Measurements from ENCODE around the gene PTCD2.

DNA sequence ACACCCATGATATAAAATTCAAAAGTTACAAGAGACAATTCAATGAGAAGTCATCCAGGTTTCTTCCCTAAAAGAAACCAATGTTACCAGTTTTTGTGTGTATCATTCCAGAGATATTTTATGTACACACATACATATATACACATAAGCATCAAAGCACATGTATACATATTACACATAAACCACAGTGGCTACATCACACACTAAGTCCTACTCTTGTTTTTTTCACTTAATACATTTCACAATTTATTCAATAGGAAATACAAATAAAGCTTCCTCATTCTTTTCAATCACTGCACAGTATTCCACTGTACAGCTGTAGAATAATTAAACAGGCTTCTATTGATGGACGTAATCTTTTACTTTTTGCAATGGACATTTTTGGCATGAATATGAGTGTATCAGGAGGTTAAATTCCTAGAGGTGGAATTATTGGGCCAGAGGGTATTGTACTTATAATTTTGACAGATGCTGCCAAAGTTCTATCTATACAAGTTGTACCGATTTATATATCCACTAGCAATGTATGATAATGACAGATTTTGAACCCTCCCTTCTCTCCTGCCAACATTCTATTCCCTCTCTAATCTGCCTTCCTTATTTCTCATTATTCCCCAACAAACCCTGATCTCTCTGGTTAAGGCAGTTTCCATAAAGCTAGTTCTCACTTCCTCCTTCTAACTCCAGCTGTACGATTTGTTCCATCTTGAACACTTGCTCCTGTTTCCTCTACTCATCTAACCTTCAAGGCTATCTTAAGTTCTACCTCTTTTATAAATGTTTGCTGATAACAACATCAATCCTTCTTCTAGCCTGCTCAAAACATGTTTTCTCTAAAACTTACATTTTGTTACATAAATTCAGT, 35.4 kb upstream of the PTCD2 start:
- TF ChIP-seq, protein P1, sequence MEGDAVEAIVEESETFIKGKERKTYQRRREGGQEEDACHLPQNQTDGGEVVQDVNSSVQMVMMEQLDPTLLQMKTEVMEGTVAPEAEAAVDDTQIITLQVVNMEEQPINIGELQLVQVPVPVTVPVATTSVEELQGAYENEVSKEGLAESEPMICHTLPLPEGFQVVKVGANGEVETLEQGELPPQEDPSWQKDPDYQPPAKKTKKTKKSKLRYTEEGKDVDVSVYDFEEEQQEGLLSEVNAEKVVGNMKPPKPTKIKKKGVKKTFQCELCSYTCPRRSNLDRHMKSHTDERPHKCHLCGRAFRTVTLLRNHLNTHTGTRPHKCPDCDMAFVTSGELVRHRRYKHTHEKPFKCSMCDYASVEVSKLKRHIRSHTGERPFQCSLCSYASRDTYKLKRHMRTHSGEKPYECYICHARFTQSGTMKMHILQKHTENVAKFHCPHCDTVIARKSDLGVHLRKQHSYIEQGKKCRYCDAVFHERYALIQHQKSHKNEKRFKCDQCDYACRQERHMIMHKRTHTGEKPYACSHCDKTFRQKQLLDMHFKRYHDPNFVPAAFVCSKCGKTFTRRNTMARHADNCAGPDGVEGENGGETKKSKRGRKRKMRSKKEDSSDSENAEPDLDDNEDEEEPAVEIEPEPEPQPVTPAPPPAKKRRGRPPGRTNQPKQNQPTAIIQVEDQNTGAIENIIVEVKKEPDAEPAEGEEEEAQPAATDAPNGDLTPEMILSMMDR (conservative IDR thresholded peaks at IDR 0.05; ENCODE audit: low read length) = no peak
- TF ChIP-seq EZH2phosphoT487 (IDR thresholded peaks at IDR 0.05; ENCODE audit: borderline replicate concordance) = no peak
